TTC549 (cell line): Measurements from ENCODE around the gene RGS3.
"Not testable (repeated sequence)": the region's sequence is repeated elsewhere in the genome, so short reads cannot be mapped to it uniquely, and the experiment has no call there.

Experiments
- FAIRE-seq: peaks from 2 replicates; lab custom pipeline; 2012; peaks lifted over from hg19 to GRCh38; lab: Jason Lieb, UNC

The RGS3 gene

GRCh38 chr9:113491147-113491546 lies 27.6 kb downstream of the RGS3 start:
- not testable (repeated sequence) for FAIRE-seq

DNA sequence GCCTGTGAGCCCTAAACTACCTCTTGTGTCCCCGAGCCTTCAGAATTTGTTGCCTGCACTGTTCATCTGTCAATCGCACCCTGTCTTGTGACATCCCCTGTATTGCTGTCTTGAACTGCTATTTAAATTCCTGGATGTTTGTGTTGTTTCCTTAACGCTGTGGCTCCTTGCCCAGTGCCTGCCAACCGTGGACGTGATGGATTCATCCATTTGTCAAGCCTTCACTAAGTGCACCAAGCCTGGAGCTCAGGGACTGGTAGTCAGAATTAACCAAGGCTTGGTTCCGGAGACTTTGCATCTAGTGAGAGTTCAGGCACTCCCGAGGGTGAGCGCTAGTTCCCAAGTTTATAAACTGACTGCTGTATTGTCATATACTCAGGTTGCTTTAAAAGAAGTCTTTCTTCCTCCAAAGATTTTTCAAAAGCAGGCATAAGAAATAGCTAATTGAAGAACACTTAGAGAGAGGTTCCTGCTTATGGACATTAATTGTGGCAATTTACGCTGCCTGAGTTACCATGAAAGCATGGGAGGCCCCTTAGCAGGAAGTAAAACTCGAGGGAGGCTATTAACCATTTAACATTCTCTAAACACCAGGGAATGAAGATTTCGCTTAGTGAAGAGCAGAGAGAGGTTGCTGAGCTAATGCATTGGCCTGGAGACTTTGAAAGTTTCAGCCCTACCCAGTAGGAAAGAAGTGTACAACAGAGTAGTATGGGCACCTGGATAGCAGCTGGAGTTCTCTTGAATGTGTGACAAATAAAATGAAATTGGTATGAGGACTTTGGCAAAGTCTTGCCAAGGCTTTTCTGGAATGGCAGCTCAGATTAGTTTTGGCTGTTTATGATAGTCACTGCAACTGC lies 29.0 kb downstream of the RGS3 start:
- FAIRE-seq = no peak

DNA sequence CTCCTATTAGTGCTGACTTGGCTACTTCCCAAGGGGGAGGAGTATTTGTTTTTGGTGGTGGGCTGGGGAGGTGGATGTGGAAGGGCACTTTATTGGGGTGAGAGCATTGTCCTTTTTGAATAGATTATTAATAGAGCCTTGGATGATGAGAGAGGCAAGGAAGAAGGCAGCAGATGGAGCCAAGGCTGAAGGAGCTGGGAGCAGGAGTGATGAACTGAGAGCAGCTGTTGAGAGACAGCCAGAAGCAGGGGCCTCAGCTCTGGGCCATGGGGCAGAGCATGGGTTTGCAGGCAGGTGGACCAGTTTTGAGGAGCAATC lies 29.6 kb downstream of the RGS3 start:
- no peak for FAIRE-seq

GRCh38 chr9:113495526-113495925 lies 32.0 kb downstream of the RGS3 start:
- FAIRE-seq = no peak

DNA sequence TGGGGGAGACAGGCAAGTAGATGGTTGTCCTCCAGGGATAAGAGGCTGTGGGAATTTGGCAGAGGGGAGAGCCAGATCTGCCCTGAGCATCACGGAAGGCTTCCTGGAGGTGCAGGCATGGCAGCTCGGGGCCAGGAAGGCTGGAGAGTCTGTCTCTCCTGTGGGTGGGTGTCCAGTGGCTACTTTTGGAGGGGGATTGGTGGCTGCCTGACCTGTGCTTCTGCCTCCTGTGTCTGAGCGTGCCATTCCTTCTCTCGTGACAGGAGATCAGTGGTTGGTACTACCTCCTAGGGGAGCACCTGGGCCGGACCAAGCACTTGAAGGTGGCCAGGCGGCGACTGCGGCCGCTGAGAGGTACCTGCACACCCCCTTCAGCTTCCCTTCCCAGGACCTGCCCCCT lies 33.5 kb downstream of the RGS3 start:
- FAIRE-seq = no peak

DNA sequence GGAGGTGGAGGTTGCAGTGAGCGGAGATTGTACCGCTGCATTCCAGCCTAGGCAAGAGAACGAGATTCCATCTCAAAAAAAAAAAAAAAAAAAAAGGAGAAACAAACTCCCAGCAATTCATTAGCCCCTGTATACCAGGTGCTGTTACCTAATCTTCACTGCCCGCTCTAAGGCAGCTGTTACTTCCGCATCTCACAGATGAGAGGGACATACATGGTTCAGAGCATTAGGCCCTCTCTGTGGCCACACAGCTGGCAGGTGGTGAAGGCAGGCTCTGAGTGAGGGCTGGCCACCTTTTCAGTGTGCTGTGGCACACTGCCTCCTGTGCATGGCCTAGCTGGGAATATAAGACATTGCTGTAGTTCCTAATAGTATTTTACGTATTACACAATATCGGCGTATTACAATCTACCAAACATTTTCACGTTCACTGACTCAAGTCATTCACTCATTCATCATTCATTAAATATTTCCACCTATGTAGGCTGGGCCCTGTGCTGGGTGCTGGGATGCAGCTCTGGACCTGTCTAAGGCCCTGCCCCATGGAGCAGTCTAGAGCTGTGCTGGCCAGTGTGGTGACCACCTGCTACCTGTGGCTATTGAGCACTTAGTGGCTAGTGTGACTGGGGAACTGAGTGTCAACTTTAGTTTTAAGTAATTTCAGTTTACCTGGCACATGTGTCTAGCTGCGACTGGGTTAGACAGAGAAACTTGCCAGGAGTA lies 35.8 kb downstream of the RGS3 start:
- no peak for FAIRE-seq

- no peak for FAIRE-seq
Observed at GRCh38 chr9:113499876-113500497, 36.5 kb downstream of the RGS3 start.

- FAIRE-seq = no peak
Observed at GRCh38 chr9:113501129-113501686, 37.7 kb downstream of the RGS3 start.

GRCh38 chr9:113501852-113502251 lies 38.3 kb downstream of the RGS3 start:
- FAIRE-seq = no peak

DNA sequence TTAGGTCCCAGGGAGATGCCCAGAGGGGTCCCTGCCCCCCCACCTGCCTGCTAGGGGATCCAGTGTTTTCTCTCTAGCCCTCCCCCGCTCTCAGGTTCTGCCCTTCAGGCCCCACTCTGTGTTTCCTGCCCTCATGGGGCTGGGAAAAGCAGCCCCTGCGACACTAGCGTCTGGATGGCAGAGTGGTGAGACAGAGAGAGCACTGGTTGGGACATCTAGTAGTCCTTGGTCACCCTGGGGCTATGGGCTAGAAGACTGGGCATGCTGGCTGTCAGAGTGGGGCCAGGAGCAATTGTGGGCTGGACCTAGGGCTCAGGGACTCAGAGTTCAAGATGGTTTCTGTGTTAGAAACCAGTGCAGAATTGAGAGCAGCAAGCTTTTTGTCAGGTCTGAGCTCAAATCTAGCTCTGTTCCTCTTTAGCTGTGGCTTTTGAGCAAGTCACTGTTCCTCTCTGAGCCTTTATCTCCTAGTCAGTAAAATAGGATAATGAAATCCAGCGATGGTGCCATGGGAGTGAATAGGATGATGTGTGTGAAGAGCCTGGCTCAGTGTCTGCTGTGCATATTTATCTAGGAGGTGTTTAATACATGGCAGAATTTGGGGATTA lies 39.0 kb downstream of the RGS3 start:
- no peak for FAIRE-seq

DNA sequence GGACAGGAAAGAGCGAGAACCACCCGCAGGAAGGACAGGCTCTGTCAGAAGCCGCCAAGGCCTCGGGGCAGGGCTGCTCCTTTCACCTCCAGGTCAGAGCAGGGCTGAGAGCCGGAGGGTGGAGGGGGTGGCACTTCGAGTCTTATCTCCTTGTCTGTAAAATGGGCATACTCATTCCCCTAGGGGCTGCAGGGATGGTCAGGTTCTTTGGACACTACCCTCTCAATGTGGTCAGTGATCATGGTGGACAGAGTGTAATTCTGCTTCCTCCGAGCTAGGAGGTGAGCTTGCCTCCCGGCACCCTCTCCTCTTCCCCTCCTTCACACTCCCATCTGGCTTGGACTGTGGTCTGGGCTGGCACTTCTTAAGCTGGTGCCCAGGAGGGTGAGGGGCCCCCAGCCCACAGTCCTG lies 39.6 kb downstream of the RGS3 start:
- FAIRE-seq = no peak

DNA sequence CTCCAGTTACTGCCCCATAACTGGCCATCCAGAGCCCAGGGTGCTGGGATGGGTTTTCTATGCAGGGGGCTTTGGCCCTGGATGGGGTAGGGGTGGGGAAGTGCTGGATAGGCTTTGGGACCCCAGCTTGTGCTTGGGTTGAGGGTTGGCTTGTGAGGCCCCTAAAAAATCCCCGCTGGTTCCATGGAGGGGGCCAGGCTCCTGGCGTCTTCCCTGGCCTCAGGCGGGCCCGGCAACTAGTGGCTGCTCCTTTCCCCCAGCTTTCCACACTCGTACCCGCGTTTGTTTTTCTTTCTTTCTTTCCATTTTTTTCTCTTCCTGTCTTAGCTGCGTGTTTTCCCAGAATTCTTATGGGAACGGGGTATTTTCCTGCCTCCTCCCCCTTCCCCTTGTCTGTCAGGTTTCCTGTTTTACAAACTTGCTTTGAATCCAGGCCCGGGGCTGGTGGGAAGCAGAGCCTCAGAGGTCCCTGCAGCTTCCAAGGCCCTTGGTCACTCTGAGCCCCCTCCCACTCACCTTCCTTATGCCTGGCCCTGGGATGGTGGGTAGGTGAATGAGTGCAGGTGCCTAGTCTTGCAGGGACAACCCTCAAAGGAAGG lies 40.2 kb downstream of the RGS3 start:
- no peak for FAIRE-seq

- no peak for FAIRE-seq
Observed at GRCh38 chr9:113504725-113505590, 41.4 kb downstream of the RGS3 start.

- no peak for FAIRE-seq
Observed at GRCh38 chr9:113506090-113506589, 42.6 kb downstream of the RGS3 start.

DNA sequence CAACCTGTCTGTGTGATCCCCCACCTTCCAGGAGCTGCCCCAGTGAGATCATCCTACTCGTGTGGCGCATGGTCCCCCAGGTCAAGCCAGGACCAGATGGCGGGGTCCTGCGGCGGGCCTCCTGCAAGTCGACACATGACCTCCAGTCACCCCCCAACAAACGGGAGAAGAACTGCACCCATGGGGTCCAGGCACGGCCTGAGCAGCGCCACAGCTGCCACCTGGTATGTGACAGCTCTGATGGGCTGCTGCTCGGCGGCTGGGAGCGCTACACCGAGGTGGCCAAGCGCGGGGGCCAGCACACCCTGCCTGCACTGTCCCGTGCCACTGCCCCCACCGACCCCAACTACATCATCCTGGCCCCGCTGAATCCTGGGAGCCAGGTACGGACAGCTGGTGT lies 43.7 kb downstream of the RGS3 start:
- FAIRE-seq = no peak

- FAIRE-seq = no peak
Observed at GRCh38 chr9:113508111-113508749, 44.7 kb downstream of the RGS3 start.

DNA sequence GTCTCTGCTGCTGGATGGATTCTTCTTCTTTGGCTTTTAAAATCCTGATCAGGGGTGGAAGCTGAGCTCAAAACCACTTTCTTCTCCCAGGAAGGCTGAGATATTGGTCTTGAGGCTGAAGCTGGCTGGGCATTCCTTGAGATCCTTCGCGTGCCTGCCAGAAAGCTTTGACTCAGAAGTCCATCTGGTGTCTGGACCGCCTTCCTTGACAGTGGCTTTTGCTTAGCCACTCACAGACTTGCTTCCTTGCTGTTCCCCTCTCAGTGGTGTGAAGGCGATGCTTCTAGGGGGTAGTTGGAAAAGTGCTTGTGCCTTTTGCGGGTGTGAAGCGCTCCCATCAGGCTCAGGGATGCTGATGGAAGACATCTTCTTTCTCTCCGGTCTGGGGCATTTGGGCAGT lies 45.9 kb downstream of the RGS3 start:
- no peak for FAIRE-seq

GRCh38 chr9:113511047-113511521 lies 47.6 kb downstream of the RGS3 start:
- no peak for FAIRE-seq

DNA sequence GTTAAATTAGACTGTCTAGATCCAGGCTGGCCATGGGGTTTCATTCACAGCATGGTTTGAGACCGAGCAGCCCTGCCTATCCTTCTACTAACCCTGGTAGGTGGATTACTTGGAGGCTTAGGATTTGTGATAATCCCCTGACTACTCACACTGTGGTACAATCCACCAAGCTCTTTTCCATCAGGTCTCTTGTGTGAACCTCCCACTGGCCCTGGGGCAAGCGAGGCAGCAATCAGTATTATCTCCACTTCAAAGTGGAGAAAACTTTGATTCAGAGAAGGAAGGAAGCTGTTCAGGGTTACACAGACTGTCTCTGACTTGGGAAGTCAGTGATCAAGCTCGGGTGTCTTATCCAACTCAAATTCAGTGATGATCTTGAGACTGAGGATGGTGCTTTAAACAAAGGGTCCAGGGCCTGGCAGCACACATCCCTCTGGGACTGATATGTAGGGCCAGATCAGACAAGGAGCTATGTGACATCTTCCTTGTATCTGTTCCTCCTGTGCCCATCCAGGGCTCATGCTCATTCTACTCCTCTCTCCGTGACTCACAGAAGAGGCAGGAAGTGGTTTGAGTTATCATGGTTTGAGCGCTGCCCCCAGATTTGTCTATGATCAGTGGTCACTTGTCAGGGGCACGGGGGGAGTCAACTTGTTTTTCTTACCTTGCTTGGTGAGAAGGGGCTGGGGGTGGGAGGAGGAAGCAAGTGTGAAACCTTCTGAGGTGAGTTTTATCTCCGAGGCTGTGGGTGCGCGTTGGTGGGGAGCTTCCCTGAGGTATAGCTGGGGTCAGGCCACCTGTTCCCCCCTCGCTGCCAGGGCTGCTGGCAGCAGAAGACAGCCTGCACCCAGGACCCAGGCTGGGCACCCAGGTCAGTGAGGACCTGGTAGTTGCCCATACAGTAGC lies 48.6 kb downstream of the RGS3 start:
- no peak for FAIRE-seq
